Measurements from ENCODE around the gene RHEX.

Gene RHEX

DNA sequence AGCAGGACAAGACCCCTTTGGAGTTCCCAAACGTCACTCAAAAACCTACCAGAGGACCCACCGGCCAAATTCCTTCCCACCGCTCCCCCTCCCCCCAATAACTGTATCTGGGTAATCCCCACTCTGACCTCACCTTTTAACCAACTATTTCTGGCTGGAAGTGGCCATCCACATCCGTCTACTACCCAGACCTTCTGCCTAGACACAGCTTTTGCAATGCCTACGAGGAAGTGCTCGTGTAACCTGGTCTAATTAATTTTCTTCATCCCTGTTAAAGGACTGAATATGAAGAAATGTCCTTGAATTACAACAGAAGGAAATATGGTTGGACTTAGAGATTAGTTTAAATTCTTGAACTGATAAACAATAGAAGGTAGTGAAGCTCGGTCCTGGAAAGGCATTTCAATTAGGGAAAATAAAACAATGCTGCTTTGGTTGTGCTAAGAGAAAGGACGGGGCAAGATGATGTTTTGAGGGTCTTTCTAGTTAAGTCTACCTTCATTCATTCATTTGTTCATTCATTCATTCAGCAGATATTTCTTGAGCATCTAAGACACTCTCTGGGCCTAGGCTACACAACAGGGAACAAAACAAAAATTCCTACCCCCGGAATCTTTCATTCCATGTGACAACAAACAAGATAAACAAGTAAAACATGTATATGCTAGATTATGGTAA, 45.4 kb downstream of the RHEX start:
- no peak for DNase-seq

DNA sequence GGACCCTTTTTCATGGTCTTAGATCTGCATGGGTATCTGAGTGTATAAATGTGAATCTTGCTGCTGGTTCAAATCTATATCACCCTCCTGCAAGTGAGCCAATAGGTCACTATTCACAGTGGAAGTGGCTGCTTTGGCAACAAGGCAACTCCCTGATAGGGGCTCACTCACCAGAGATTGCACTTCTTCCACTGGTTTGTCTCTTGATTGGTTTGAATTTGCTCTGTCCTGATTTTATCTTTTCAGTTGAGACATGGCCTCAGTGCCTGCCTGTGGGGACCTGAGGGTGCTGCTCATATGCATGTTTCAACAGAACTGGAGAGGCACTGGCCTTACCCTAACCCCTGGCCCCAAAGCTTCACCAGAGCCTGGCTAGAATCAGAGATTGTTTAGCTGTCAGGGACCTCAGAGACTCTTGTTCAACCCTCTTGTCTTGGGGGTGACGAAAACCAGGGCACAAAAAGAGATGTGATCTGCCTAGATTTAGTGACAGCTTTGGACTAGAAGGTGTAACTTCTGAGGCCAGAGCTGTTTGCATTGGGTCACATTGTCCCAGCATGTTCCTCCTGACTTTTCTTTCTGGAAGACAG, 47.3 kb downstream of the RHEX start:
- no peak for DNase-seq

DNA sequence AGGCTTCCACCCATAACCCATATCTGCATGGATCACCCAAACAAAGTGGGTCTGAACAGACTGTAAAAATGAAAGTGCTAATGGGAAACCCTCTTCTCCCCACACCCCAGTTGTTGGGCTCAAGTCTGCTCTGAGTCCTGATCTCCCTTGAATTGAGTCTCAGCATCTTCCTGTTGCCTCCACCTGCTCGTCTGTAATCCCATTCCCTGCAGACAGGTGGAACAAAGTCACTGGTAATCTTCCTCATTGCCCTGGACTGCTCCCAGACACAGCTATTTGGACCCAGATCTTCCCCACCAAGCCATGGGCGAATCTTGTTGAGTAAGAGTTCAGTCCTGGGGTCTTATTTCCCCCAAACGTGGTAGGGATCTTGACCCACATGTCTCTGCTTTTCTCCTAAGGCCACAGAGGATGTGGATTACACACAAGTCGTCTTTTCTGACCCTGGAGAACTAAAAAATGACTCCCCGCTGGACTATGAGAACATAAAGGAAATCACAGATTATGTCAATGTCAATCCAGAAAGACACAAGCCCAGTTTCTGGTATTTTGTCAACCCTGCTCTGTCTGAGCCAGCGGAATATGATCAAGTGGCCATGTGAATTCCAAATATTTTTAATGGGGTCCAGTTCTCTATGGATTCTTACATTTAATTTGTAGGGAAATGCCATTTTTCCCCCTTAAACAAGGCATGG, 48.5 kb downstream of the RHEX start:
- DNase-seq: no peak

DNA sequence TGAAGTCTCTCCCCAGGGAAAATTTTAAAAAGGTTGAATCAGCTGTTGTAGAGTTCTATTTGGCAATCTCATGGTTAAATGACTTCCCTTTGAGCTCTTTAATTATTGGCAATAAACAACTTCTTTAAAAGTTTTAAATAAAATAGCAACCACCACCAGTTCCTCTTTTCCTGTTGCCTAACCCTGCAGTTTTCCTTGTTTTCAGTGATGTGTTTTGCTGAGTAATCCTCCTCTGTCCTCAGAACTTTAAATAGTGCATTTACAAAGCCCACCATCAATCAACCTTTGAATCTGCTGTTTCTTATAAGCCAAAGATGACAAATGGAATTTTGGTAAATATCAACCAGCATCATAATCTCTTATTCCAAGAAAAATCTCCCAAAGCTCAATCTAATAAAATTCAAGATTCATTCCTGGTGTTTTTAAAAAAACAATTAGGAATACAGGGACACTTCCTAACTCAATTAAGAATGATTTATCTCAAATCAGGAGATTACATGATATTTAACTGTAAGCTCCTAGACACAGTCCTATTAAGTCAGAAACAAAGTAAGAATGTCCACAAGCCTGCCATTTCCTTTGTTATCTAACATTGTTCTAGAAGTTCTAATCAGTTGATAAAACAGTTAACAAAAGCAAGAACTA, 49.4 kb downstream of the RHEX start:
- no peak for DNase-seq

DNA sequence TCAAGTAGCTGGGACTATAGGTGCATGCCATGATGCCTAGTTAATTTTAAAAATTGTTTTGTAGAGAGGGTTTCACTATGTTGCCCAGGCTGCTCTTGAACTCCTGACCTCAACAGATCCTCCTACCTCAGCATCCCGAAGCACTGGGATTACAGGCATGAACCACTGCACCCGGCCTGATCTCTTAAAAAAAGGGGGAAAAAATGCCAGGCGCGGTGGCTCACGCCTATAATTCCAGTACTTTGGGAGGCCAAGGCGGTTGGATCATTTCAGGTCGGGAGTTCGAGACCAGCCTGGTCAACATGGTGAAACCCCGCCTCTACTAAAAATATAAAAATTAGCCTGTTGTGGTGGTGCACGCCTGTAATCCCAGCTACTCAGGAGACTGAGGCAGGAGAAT, 51.0 kb downstream of the RHEX start:
- DNase-seq: no peak

DNA sequence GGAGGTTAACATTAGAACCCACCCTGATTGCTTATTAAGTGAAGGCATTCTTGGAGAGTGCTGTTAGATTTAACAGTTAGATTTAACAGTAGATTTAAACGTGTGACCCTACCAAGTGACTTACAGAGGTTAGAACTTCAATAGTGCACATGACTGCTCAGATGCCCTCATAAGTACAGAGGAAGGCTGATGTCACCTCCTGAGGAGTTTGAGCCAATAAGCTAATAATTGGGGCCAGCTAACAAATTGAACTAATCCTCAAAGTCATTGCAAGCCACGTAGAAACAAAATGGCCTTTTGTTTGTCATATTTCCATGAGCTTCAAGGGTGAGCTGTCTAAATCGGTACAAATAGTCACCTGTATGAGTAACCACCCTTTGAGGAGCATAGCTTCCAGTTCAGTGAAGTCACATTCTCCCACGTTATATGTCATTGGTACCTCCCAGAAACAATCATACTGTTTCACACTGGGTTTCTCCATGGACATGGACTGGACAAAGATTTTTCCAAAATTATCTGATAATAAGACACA, 52.6 kb downstream of the RHEX start:
- no peak for DNase-seq

DNA sequence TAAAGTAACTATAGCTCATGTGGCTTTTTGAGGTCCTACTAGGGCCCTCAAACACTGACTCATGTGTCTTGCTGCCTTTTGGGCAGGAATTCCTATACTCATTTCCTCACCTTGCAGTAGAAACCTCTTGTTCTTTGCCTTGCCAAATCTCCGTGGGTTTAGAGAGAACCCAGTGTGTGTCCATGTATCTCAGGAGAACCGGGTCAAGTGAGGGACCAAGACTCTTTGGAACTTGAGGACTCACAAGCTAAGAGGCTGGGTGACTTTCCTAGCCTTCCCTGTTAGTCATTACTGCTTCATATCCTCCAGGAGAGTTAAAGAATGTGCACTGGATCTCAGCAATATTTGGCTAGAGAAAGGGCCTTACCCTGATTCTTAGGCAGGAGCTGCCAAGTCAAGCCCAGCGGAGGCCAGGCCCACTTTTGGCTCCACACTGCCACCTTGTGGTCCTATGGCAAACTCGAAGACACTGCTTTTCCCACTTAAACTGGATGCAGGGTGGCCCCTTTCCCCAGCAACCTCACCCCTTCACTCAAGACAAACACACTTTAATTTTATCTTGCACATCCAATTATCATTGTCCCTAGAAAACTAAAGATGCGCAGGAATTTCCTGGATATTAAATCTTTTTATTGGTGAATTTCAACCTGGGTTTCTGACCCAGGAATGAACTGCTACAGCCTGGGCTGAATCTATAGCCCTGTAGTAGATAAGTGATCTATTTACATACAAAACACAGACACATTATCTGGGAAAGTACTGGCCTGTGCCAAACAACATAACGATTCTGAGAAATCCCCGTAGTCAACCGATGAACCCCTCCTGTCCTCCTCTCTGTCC, 53.6 kb downstream of the RHEX start:
- peak; percentile 72 for DNase-seq

DNA sequence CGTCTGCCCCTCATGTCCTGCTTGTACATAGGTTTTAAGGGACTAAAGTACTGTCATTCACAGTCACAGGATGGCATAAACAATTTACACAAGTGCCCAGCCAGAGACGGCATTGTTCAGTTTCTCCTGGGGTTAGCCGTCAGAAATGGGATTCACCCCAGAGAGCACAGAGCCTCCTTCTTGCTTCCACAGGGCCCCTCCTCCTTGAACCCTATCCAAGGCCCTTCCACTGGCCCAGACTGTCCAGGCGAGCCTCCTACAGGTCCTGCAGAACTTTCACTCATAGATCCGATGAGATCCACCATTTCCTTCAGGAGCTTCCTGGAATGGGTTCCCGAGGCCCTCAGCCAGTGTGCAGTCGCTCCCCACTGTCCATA, 54.2 kb downstream of the RHEX start:
- no peak for DNase-seq

DNA sequence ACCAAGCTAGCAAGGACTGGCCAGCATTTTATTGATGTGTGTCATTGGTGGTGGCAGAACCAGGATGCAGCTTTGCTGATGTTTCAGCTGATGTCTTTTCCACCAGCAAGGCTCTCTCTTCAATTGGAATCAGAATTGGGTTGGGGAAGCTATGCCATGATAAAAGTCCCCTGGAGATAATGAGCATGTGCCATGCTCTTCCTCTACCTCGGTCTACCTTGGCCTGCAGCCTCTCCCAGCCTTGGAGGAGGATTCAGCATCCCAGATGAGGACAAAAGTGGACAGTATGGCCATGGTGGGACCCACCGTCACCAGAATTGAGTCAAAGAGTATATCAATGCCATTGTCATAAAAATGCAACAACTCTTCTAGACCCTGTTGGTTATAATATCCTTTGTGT, 55.7 kb downstream of the RHEX start:
- DNase-seq: no peak

DNA sequence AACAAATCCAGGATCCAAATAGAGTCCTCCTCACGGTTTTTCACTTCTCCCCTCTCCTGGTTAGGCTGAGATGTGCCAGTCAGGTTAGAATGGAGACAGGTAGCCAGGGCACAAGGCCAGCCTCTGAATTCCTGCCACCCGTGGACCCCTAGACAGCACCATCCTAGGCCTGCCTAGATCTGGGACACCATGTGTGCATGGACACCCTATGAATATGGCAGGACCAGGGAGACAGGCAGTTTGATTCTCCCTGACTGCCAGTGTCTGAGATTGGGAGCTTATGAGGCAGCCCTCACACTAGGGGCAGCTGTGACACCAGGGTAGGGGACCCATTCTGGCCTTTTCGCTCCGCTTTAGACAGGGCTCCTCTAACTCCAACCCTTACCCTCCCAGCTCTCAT, 56.7 kb downstream of the RHEX start:
- no peak for DNase-seq

DNA sequence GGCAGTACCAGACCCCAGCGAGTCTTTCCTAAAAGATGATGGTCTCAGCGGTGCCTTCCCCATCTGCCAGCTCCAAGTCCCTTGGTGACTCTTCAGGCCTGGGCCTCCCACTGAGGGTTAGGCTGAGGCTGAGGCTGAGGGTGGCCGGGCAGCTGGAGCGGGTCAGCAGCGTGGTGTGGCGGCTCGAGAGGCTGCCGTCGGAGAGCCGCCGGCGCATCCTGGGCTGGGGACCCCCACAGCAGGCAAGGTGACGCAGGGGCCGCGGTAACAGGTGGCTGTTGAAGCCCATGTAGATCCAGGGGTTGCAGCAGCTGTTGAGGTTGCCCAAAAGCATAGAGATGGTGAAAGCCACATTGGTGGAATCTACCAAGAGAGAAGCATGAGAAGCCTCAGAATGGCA, 57.2 kb downstream of the RHEX start:
- DNase-seq: no peak

DNA sequence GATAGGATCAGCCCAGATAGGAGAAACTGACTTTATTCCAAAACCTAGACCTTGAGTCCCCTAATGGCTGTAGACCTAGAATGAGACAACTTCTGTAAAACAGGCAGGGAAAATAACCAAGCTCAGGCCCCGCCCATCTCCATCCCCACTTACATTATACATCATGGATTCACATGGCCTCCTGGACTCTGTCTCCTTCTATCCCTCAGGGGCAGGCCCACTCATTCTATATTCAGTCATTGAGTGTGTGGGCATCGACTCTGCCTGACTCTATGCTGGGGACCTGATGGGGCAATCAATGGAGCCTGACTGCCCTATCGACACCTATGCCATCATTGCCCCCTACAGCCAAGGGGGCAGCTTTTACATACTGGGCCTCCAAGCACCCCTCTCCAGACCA, 57.8 kb downstream of the RHEX start:
- no peak for DNase-seq

DNA sequence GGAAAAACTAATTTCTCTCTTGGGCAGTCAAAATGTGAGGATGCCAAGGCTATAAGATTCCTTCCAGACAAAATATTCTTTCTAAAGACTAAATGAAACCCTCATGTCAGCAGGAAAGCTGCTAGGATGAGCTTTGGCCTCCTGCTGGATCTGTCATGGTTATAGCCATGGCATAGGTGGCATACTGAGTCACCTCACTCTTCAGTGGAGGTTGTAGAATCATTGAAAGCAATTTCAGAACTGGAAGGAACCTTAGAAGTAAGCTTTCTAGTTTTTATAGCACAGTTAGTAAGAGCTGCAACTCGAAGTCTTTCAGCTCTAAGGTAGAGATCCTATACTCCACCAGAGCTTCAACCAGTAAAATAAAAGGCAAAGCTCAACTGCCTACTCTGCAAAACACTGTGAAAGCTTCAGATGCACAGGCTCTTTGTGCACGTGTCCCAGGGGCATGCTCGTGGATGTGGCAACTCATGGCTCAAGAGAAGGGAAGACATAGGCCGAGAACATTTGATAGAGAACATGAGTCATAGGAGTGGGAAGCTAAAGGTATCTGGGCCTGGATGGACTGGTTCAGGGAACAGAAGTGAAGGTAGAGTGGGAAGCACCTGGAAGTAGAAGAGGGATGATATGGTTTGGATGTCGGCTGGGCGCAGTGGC, 58.4 kb downstream of the RHEX start:
- no peak for DNase-seq

DNA sequence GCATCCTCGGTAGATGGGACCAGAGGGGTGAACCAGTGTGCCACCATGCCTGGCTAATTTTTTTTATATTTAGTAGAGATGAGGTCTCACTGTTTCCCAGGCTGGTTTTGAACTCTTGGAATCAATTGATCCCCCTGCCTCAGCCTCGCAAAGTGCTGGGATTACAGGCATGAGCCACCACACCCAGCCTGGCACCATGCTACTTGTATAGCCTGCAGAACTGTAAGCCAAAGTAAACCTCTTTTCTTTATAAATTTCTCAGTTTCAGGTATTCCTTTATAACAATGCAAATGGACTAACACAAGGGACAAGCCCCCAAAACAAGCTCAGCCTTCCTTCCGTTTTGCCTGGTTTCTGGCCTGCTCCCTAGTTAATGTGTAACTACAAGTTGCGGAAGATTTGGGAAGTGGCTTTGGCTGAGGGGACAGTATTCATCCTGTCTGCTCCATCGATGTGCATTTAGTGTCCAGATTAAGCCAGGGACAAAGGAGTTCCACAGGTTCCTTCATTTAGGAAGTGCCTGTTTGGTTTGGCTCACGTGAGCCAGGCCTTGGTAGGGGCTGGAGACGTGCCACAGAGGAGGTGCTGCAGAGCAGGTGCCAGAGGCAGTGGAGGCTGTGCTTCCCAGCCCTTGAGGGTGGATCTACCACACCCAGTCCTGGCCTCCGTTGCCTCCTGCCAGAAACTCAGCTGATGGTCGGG, 59.8 kb downstream of the RHEX start:
- DNase-seq: no peak

DNA sequence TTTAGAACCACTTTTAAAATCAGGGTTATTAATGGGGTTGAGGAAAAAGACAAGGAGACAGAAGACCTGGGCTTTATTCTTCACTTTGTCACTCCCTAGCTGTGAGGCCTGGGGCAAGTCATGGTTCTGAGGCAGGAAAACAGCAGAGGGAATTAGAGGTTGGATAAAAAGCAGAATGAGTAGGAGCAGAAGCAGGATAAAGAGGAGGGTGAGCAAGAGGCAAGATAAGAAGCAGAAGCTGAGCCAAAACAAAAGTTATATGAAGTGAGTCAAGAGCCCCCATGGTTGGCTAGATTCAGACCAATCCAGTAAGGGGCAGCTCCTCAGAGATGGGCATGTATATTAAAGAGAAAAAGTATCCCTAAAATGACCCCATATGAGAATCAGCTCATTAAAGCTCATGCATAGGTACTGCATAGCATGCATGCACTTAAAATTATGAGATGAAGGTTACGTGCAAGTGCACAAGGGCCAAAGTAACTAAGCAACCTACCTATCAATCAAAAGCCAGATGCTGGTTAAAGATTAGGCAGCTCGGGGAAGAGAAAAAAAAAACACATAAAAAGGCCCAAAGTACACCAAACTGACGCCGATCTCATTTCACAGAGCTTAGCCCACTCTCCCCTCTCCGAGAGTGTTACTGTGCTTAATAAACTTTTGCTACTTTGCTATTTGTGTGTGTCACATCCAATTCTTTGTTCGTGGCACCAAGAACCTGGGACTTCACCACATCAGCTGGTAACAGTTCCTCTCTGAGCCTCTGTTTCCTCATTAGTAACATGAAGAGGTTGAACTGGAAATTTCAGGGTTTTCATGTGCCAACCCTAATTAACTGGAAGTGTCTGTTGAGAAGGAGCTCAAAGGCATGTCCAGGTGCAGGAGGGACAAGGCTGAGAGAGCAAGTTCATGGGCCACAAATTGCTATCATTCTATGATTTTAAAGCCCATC, 62.0 kb downstream of the RHEX start:
- DNase-seq: no peak

DNA sequence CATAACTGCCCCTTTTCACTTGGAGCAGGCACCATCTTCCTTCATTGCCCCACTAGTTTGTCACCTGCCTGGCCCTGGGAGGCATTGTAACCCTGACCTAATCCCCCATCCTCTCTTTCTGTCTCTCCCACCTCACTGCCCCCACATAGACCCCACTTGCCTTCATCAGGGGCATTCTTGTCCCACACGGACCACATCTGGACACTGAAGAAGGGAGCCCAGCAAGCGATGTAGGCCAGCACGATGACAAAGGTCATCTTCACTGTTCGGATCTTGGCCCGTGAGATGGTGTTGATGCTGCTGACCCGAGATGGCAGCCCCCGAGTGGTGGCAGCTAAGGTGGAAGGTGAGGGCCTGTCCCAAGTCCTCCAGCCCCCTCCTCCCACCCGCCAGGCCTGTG, 62.8 kb downstream of the RHEX start:
- no peak for DNase-seq

DNA sequence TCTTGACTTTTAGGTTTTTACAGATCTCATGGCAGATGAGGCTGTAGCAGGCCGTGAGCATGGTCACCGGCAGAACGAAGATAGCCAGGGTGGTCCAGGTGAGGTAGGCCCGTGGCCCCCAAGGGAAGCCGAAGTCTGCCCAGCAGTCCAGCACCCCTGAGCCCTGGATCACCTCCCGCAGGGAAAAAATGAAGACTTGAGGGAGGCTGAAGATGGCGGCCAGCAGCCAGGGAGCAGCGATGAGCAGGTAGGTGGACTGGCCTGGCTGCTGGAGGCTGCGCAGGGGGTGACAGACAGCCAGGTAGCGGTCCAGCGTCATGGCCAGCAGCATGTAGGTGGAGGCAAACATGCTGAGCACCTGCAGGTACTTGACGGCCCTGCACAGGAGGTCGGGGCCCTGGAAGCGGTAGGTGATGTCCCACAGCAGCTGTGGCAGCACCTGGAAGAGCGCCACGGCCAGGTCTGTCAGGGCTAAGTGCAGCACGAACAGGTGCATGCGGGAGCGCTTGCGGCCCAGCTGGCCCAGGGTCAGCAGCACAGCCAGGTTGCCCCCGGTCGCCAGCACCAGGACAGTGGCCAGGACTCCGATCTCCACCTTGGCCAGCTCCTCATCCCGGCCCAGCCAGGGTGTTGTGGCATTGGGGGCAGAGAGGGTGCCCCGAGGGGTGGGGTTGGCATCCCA, 63.4 kb downstream of the RHEX start:
- DNase-seq: no peak

DNA sequence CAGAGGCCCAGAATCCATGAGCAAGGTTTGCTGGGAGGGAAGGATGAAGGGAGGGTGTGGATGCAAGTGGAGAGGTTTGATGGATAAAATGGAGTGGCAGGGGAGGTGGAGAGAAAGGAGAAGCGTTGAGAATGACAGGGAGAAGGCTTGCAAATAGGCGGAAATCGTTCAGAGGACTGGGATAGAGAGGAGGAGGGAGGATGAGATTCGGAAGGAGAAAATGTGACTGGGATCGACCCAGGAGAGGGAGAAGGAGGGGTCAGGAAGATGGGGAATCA, 63.8 kb downstream of the RHEX start:
- no peak for DNase-seq

DNA sequence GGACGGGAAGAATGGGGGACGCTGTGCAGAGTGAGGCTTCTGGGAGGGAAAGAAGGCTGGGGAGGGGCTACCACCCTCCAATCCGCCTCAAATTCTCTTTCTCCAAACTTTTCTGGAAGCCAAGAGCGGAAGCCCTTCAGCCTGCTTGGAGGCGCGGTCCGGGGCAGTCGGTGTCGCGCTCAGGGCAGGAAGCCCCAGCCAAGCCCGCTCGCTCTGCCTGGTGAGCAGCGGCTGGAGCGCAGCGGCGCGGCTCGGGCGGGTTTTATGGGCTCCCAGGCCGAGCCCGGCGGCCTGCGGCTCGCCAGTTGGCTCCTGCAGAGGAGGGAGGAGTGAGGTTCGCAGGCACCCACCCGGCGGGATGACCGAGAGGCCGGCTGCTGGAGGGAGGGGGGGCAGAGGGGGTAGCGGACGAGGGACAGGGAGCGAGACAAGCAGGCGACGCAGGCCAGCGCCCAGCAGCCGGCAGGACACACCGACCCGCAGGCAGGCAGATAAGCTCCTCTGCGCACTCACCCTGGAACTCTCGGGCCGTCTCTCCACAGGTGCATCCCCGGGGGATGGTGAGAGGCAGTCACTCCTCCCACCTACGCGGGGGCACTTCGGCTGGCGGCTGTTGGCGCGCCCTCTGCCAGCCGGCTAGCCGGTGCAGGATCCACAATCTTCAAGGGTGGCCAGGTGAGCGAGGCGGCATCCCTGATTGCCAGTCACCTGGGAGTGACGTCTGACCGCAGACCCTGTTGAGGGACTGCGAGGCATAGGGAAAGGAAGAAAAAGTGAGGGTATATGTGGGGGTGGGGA, 64.4 kb downstream of the RHEX start, which contains the start of gene AVPR1B:
TSS of gene AVPR1B (minus strand) at position 238 of the 798 bp plus-strand sequence. CDS start 498 bp downstream, outside the sequence.
- no peak for DNase-seq
